Measurements from ENCODE around the gene ARMC2. TPM values are rescaled to one million over a fixed set of nuclear protein-coding genes. Genes with fewer than 3 reads are reported as not detected.

Gene ARMC2
- polyA plus RNA-seq, 3 donors = 1.7 to 7.4 (median 3.5) TPM

GRCh38 chr6:108988296-108988695 lies 140.1 kb downstream of the ARMC2 start:
- H3K36me3 Mint-ChIP-seq = peaks cover 51 to 58% of the 10 kb centered on the region in 2 donors
- H3K36me3 ChIP-seq (replicated peaks in 1 of 2; ENCODE audit: control insufficient read depth in 1 of 2, insufficient read depth in 2 of 2, low read length in 2 of 2) = peaks cover 15 to 68% of the 10 kb centered on the region in 2 donors
- no peak for TF ChIP-seq CTCF (IDR thresholded peaks at IDR 0.05)

GRCh38 chr6:108988765-108989164 lies 140.5 kb downstream of the ARMC2 start:
- Histone ChIP-seq H3K4me1 (ENCODE audit: control insufficient read depth in 1 of 2, insufficient read depth in 2 of 2, low read length in 2 of 2) (peaks cover 0 to 1% of the 10 kb centered on the region in 2 donors), H3K27me3 (ENCODE audit: control insufficient read depth in 2 of 2, insufficient read depth in 2 of 2, low read length in 2 of 2) (no peaks in the 10 kb centered on the region), H3K36me3 (replicated peaks in 1 of 2; ENCODE audit: control insufficient read depth in 1 of 2, insufficient read depth in 2 of 2, low read length in 2 of 2) (peaks cover 15 to 72% of the 10 kb centered on the region in 2 donors), H3K27ac (ENCODE audit: low read depth in 1 of 2, low read length in 2 of 2) (no peak overlapping the region), H2AFZ (ENCODE audit: insufficient read depth, low read depth, low read length, poor library complexity, severe bottlenecking) (no peak overlapping the region), H3K4me3 (replicated peaks in 1 of 3; ENCODE audit: low read depth in 2 of 3, low read length in 3 of 3) (no peak overlapping the region), H3K79me2 (ENCODE audit: insufficient read depth, low read length) (no peaks in the 10 kb centered on the region), H4K20me1 (ENCODE audit: insufficient read depth, low read length) (no peaks in the 10 kb centered on the region), H3K9ac (ENCODE audit: insufficient read depth, low read length, poor library complexity, severe bottlenecking) (no peak overlapping the region), H3K4me2 (replicated peaks; ENCODE audit: extremely low read depth, low read length, poor library complexity, severe bottlenecking) (no peak overlapping the region), H3K9me3 (replicated peaks in 1 of 2; ENCODE audit: control insufficient read depth in 1 of 2, insufficient read depth in 1 of 2, low read length in 2 of 2) (no peaks in the 10 kb centered on the region)
- H3K4me3 Mint-ChIP-seq = no peak overlapping the region
- no peak for DNase-seq
- peaks cover 0 to 3% (median 0%) of the 10 kb centered on the region in 3 donors for H3K27me3 Mint-ChIP-seq (ENCODE audit: low read depth in 3 of 3)
- H3K27ac Mint-ChIP-seq = no peak overlapping the region
- no peak for TF ChIP-seq CTCF (IDR thresholded peaks at IDR 0.05)
- H3K36me3 Mint-ChIP-seq = peaks cover 56 to 58% of the 10 kb centered on the region in 2 donors
- H3K4me1 Mint-ChIP-seq = peaks cover 3% of the 10 kb centered on the region
- 96% methylated on average over 3 of the region's 5 CpGs for WGBS (ENCODE audit: insufficient coverage)
- intact Hi-C loops (cut with micrococcal nuclease) = no loop called here
- peaks cover 0 to under 1% (median 0%) of the 10 kb centered on the region in 7 donors for H3K9me3 Mint-ChIP-seq

More at GRCh38 chr6:108988296-108988695, 140.1 kb downstream of the ARMC2 start:
- no CpG with 5 or more reads among the region's 3 CpGs for WGBS (ENCODE audit: insufficient coverage)
- peaks cover 0 to 3% (median 0%) of the 10 kb centered on the region in 3 donors for H3K27me3 Mint-ChIP-seq (ENCODE audit: low read depth in 3 of 3)
- Histone ChIP-seq H3K9ac (ENCODE audit: insufficient read depth, low read length, poor library complexity, severe bottlenecking) (no peak overlapping the region), H4K20me1 (ENCODE audit: insufficient read depth, low read length) (no peaks in the 10 kb centered on the region), H3K4me1 (ENCODE audit: control insufficient read depth in 1 of 2, insufficient read depth in 2 of 2, low read length in 2 of 2) (peaks cover 4 to 6% of the 10 kb centered on the region in 2 donors), H3K9me3 (replicated peaks in 1 of 2; ENCODE audit: control insufficient read depth in 1 of 2, insufficient read depth in 1 of 2, low read length in 2 of 2) (no peaks in the 10 kb centered on the region), H3K4me2 (replicated peaks; ENCODE audit: extremely low read depth, low read length, poor library complexity, severe bottlenecking) (no peak overlapping the region), H3K4me3 (replicated peaks in 1 of 3; ENCODE audit: low read depth in 2 of 3, low read length in 3 of 3) (no peak overlapping the region), H3K27me3 (ENCODE audit: control insufficient read depth in 2 of 2, insufficient read depth in 2 of 2, low read length in 2 of 2) (no peaks in the 10 kb centered on the region), H2AFZ (ENCODE audit: insufficient read depth, low read depth, low read length, poor library complexity, severe bottlenecking) (no peak overlapping the region), H3K27ac (ENCODE audit: low read depth in 1 of 2, low read length in 2 of 2) (no peak overlapping the region), H3K79me2 (ENCODE audit: insufficient read depth, low read length) (no peaks in the 10 kb centered on the region)
- no peak overlapping the region for H3K4me3 Mint-ChIP-seq
- no peak overlapping the region for H3K27ac Mint-ChIP-seq
- intact Hi-C loops (cut with micrococcal nuclease) = no loop called here
- H3K9me3 Mint-ChIP-seq = peaks cover 0 to 2% (median 0%) of the 10 kb centered on the region in 7 donors
- peaks cover 8% of the 10 kb centered on the region for H3K4me1 Mint-ChIP-seq
- no peak for DNase-seq

All from CD14-positive monocyte (primary cell).